Chondrocyte (in vitro differentiated cells): ENCODE results near the gene FAM222A. TPM values are rescaled to one million over a fixed set of nuclear protein-coding genes. Genes with fewer than 3 reads are reported as not detected.

Source experiments
- DNase-seq: peaks from one replicate; pipeline ENCODE4 v3.0.0; 2021; ENCODE audit warnings: mixed read lengths, low spot score
- H3K27ac Mint-ChIP-seq: one replicate; pipeline ENCODE4 v1.8.0; 2021; ENCODE audit warnings: mild to moderate bottlenecking, moderate library complexity, mixed read lengths; ENCODE audit not compliant: unreplicated experiment
- H3K27me3 Mint-ChIP-seq: 2 replicates; pipeline ENCODE4 v1.8.0; 2021; ENCODE audit warnings: low read depth, mixed read lengths
- H3K36me3 Mint-ChIP-seq: 2 replicates; pipeline ENCODE4 v1.8.0; 2021; ENCODE audit warnings: low read depth, mixed read lengths
- H3K4me1 Mint-ChIP-seq: 2 replicates; pipeline ENCODE4 v1.8.0; 2021; ENCODE audit warnings: low read depth, mild to moderate bottlenecking, mixed read lengths
- H3K4me3 Mint-ChIP-seq: one replicate; pipeline ENCODE4 v1.8.0; 2021; ENCODE audit warnings: mild to moderate bottlenecking, moderate library complexity, mixed read lengths; ENCODE audit not compliant: unreplicated experiment
- H3K9me3 Mint-ChIP-seq: 2 replicates; pipeline ENCODE4 v1.8.0; 2021; ENCODE audit warnings: low read depth, mixed read lengths
- CTCF ChIP-seq: fragments of 200-600 bp; sonication (generic); IDR thresholded peaks from 2 replicates; pipeline ENCODE4 v1.5.0; 2021; ENCODE audit warnings: antibody characterized with exemption, mild to moderate bottlenecking, moderate library complexity
- total RNA-seq: library from RNA; stranded (reverse); gene quantifications from 3 replicates; pipeline ENCODE4 v1.2.1, GENCODE V29; 2021

Gene FAM222A
- total RNA-seq, 1 donor from 2014 or later = 1.0 TPM

- Mint-ChIP-seq H3K36me3 (peaks cover 13% of the 10 kb centered on the region), H3K27me3 (no peaks in the 10 kb centered on the region), H3K9me3 (peaks cover 35% of the 10 kb centered on the region), H3K4me1 (no peaks in the 10 kb centered on the region), H3K4me3 (no peak overlapping the region), H3K27ac (no peak overlapping the region)
- TF ChIP-seq CTCF = no peak
- DNase-seq = peak; percentile 57
Observed at GRCh38 chr12:109753054-109753401, 39.4 kb downstream of the FAM222A start.

- Mint-ChIP-seq H3K27ac (no peak overlapping the region), H3K27me3 (no peaks in the 10 kb centered on the region), H3K4me3 (no peak overlapping the region), H3K9me3 (peaks cover 35% of the 10 kb centered on the region), H3K4me1 (no peaks in the 10 kb centered on the region), H3K36me3 (peaks cover 13% of the 10 kb centered on the region)
- TF ChIP-seq CTCF = no peak
- no peak for DNase-seq
Observed at GRCh38 chr12:109753959-109754358, 40.3 kb downstream of the FAM222A start.

- DNase-seq = no peak
- Mint-ChIP-seq H3K27me3 (no peaks in the 10 kb centered on the region), H3K4me1 (no peaks in the 10 kb centered on the region), H3K36me3 (peaks cover 7% of the 10 kb centered on the region), H3K27ac (no peak overlapping the region), H3K4me3 (no peak overlapping the region), H3K9me3 (peaks cover 24% of the 10 kb centered on the region)
- no peak for TF ChIP-seq CTCF
Observed at GRCh38 chr12:109756457-109756856, 42.8 kb downstream of the FAM222A start.

GRCh38 chr12:109757671-109758265 lies 44.1 kb downstream of the FAM222A start:
- Mint-ChIP-seq H3K27me3 (no peaks in the 10 kb centered on the region), H3K9me3 (peaks cover 20% of the 10 kb centered on the region), H3K36me3 (peaks cover 7% of the 10 kb centered on the region), H3K27ac (no peak overlapping the region), H3K4me3 (no peak overlapping the region), H3K4me1 (peaks cover 2% of the 10 kb centered on the region)
- peak; percentile 47 for DNase-seq
- no peak for TF ChIP-seq CTCF

- DNase-seq = peak; percentile 57
- Mint-ChIP-seq H3K4me3 (no peak overlapping the region), H3K36me3 (peaks cover 10% of the 10 kb centered on the region), H3K4me1 (peaks cover 2% of the 10 kb centered on the region), H3K27me3 (no peaks in the 10 kb centered on the region), H3K9me3 (peaks cover 24% of the 10 kb centered on the region), H3K27ac (no peak overlapping the region)
- TF ChIP-seq CTCF = no peak
Observed at GRCh38 chr12:109758426-109759420, 45.1 kb downstream of the FAM222A start.
